GM21360 (cell line): ENCODE results near the gene STAM2.
"Not testable (repeated sequence)": the region's sequence is repeated elsewhere in the genome, so short reads cannot be mapped to it uniquely, and the experiment has no call there.

ENCODE experiments used
- ATAC-seq: cut with Tn5 transposase; IDR thresholded peaks from one replicate; pipeline ENCODE4 v1.9.1; 2021; ENCODE audit warnings: mild to moderate bottlenecking, moderate library complexity; ENCODE audit not compliant: unreplicated experiment

The STAM2 gene

GRCh38 chr2:152114366-152114765 lies 61.2 kb downstream of the STAM2 start:
- ATAC-seq = no peak

GRCh38 chr2:152107140-152107539 lies 68.4 kb downstream of the STAM2 start:
- not testable (repeated sequence) for ATAC-seq

- no peak for ATAC-seq
These were observed 69.1 kb downstream of the STAM2 start for GRCh38 chr2:152106464-152106863.

- no peak for ATAC-seq
These were observed 72.3 kb downstream of the STAM2 start for GRCh38 chr2:152103271-152103670.

GRCh38 chr2:152100961-152101360 lies 74.6 kb downstream of the STAM2 start:
- no peak for ATAC-seq

GRCh38 chr2:152099367-152100050 lies 76.1 kb downstream of the STAM2 start:
- no peak for ATAC-seq

- no peak for ATAC-seq
These were observed 76.8 kb downstream of the STAM2 start, which contains the start of gene CACNB4 for GRCh38 chr2:152098496-152099366. TSS of gene CACNB4 (minus strand) at chr2:152099044.

- no peak for ATAC-seq
These were observed 77.6 kb downstream of the STAM2 start for GRCh38 chr2:152097801-152098495.

GRCh38 chr2:152097290-152097800 lies 78.2 kb downstream of the STAM2 start:
- ATAC-seq = no peak

- ATAC-seq = no peak
These were observed 80.4 kb downstream of the STAM2 start for GRCh38 chr2:152095146-152095545.

- ATAC-seq = no peak
These were observed 81.5 kb downstream of the STAM2 start for GRCh38 chr2:152094014-152094413.

GRCh38 chr2:152093464-152093863 lies 82.1 kb downstream of the STAM2 start:
- ATAC-seq = no peak

- ATAC-seq = no peak
These were observed 83.5 kb downstream of the STAM2 start for GRCh38 chr2:152092095-152092494.

GRCh38 chr2:152090726-152091125 lies 84.8 kb downstream of the STAM2 start:
- ATAC-seq = not testable (repeated sequence)

- ATAC-seq = no peak
These were observed 86.3 kb downstream of the STAM2 start for GRCh38 chr2:152089238-152089637.

GRCh38 chr2:152088006-152088405 lies 87.6 kb downstream of the STAM2 start:
- ATAC-seq = no peak

GRCh38 chr2:152086231-152086630 lies 89.3 kb downstream of the STAM2 start:
- ATAC-seq = no peak

GRCh38 chr2:152084076-152084475 lies 91.5 kb downstream of the STAM2 start:
- no peak for ATAC-seq

- no peak for ATAC-seq
These were observed 92.2 kb downstream of the STAM2 start for GRCh38 chr2:152083202-152083875.

- ATAC-seq = peak; percentile 87
These were observed 96.9 kb downstream of the STAM2 start for GRCh38 chr2:152078662-152079061.

GRCh38 chr2:152078023-152078422 lies 97.5 kb downstream of the STAM2 start:
- ATAC-seq = no peak
